Stimulated activated CD4-positive, alpha-beta T cell treated with anti-CD3 and anti-CD28 coated beads, Interleukin-12 subunit alpha, Interleukin-12 subunit beta, amount 100 ng/mL, for 4 hours (primary cell): Measurements from ENCODE around the gene WDR31.
"Not testable (repeated sequence)": the region's sequence is repeated elsewhere in the genome, so short reads cannot be mapped to it uniquely, and the experiment has no call there.

Source experiments
- DNase-seq: peaks from one replicate; pipeline ENCODE4 v3.0.0-alpha.2; 2020

Gene WDR31

DNA sequence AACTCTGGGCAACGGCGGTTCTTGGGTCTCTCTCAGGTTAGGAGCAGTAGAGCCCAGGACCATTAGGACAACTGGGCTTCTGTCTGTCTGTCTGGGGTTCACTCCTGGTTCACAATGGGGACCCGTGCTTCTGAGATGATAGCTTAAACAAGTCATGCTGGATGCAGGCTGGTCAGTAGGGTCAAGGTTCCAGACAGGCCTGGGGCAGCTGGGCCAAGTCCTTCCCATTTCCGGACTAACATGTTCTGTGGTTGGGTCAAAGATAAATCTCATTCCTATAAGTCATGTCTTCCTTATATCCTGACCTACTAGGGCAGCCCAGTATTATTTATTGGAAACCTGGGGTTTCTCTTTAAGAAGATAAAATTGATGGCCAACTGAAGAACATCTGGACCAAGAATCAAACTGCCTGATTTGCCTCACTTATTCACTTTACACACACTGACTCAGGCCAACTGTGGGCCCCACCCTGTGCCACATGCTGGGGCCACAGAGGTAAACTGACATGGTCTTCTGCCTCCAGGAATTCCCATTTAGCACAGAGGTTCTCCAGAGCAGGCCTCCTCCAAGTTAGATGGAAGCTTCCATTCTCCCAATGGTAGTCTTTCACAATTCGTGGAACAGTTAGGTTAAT is 28.4 kb upstream of the WDR31 start:
- DNase-seq = no peak

DNA sequence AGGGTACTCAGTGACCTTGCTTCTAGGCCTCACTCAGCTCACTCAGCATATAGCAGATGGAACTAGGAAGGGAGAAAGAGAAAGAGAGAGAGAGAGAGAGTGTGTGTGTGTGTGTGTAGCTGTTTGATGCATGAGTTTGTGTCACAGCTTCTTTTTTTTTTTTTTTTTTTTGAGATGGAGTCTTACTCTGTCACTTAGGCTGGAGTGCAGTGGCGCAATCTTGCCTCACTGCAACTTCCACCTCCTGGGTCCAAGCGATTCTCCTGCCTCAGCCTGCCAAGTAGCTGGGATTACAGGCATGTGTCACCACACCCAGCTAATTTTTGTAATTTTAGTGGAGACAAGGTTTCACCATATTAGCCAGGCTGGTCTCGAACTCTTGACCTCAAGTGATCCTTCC is 25.6 kb upstream of the WDR31 start:
- DNase-seq = not testable (repeated sequence)

GRCh38 chr9:113364951-113365350 is 24.9 kb upstream of the WDR31 start:
- DNase-seq = no peak

DNA sequence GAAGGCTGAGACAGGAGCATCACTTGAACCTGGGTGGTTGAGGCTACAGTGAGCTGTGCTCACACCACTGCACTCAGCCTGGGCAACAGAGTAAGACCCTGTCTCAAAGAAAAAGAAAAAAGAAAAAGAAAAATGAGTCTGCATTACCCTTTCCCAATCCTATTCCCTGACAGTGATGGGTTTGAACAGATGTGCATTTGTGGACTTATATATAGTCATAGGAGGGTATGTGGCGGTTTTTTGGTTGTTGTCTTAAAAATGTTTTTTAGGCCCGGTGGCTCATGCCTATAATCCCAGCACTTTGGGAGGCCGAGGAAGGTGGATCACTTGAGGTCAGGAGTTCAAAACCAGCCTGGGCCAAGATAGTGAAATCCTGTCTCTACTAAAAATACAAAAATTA is 23.3 kb upstream of the WDR31 start:
- no peak for DNase-seq

DNA sequence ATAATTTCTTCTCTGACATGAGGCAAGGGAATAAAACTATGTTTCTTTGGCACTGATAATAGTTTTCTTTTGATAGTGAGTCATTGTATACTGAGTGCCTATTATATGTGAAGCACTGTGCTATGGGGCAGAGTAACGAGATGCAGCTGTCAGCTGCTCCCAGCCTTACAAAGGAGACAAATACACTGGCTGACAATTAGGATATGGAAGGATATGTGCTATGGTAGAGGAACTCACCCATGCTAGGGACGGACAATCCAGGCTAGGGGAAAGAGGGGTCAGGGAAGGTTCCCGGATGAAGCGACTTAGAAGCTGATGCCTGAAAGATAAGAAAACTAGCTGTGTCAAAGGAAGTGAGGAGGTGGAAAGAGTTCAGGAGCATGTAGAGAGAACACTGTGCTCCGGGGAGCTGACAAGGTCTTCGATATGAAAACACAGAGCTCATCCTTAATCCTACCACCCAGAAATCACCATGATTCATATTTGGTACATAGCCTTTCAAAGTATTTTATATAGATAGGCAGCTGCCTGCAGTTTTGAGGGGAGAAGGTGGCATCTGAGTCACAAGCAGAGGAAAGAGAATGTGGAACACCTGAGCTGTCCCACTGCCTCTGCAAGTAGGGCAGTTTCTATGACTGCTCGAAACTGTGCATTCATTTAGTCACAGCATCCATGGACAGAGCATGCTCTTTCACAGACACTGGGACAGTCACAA is 21.4 kb upstream of the WDR31 start:
- no peak for DNase-seq

DNA sequence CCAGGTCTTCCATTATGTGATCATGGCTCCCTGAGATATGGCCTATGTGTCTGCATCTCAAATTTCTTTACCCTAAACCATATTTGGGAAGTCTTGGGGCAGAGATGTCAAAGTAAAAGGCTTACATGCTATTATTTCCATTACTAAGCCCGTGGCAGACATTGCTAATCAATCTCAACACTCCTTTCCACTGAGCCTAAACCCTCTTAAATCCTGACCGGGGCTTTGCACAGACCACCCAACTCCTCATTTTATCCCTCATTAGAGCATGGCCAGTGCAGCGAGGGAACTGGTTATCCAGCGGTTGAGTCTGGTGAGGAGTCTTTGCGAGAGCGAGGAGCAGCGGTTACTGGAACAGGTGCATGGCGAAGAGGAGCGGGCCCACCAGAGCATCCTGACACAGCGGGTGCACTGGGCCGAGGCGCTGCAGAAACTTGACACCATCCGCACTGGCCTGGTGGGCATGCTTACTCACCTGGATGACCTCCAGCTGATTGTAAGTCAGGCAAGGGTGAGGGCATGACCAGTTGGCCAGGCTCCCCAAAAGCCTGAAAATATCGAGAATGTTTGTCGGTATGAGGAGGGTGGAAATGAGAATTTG is 20.3 kb upstream of the WDR31 start:
- no peak for DNase-seq

DNA sequence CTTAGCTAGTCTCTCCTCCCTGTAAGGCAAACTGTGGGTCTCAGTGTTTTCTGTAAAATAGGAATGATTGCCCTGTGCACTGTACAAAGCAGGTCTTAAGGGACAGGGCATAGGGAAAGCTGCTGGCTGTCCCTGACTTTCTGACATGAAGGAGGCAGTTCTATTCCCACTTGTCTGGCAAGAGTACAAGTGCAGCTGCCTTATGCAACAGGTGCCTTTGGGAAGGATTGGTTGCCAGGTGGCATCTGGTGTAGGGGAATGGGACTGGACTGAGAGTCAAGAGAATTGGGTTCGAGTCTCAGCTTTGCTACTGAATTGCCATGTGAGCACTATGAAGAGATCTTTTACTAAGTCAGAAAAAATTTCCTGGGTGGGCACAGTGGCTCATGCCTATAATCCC is 19.3 kb upstream of the WDR31 start:
- DNase-seq = no peak

DNA sequence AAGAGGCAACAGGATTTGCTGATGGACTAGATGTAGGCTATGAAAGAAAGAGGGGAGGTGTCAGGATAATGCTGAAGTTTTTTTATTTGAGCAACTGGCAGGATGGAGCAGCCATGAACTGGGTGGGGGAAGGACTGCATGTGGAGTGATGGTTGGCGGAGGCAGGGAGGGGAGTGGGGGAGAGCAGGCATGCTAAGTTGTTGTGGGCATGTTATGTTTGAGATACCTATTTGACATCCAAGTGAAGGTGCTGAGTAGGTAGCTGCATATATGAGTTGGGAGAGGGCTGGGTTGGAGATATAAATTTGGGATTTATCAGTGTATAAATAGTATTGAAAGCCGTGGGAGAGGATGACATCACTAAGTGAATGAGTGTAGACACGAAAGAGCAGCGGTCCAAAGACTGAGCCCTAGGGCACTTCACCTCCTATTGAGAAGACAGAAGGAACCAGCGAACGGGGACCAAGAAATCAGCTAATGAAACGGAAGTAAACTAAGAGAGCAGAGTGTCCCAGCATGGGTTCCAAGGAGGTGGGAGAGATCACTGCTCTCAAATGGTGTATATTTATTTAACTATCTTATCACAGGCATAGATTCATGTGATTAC is 16.7 kb upstream of the WDR31 start:
- no peak for DNase-seq

GRCh38 chr9:113355040-113355596 is 15.0 kb upstream of the WDR31 start:
- DNase-seq = no peak

- DNase-seq = no peak
Measured at GRCh38 chr9:113352411-113352810, 12.3 kb upstream of the WDR31 start.

GRCh38 chr9:113352006-113352405 is 11.9 kb upstream of the WDR31 start:
- DNase-seq = no peak

DNA sequence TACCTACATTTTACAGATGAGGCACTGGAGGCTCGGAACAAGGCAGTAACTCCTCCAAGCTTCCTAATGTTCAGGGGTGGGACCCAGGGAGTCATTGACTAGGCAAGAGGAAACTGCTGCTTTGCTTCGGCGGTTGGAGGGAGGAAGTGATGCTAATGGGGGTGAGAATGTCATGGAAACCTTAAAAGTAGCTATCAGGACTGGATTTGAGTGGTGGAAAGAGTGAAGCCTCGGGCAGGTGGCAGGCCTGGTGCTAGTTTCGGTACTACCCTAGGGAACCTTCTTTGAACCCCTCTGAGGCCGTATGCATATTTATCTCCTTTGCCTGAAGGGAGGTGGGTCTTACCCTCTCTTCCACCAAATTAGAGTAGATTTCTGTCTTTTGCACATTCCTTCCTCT is 10.9 kb upstream of the WDR31 start:
- DNase-seq = no peak

DNA sequence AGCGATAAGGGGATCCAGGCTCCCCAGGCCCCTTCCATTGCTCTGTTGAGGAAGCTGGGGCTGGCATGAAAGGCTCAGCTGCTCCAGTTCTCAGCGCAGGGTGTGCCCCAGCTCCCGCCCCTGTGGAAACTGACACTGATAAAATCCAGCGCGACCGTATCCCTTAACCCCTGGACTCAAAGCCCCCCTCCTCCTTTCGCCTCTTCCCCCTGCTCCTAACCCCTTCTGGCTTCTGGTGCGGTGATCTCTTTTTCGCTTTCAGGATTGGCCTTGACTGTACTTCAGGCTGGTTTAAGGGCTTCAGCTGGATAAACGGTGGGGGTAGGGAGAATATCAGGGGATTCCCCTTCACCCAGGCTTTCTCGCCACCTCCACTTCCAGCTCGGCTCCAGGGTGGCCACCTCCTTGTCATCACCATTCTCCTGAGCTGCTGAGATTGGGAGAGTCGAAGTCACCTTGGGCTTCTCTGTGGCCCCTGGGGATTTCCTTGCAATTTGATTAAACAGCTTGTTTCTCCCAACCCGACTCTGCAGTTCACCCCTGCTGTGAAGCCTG is 10.1 kb upstream of the WDR31 start:
- DNase-seq = no peak

- DNase-seq = no peak
Measured at GRCh38 chr9:113349445-113350094, 9.5 kb upstream of the WDR31 start, which contains the start of gene BSPRY. Gene BSPRY, plus strand, starts transcription at chr9:113349541. Its CDS starts 39 bp downstream, at chr9:113349580.

GRCh38 chr9:113349066-113349444 is 9.0 kb upstream of the WDR31 start:
- DNase-seq = no peak

DNA sequence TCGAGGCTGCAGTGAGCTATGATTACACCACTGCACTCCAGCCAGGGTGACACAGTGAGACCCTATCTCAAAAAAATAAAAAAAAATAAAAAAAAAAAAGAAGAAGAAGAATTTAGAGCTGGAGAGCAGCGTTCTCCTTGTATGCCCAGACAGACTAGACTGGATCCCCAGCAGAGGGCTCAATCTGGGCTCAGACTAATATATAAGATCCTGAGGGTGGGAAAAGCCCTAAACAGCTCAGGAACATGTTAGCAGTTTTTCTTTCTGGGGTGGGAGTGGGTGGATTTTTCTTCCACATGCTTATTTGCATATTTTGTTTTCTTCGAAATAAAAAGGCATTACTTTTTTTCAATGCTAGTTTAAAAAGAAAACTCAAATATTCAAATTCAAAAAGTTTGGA is 8.4 kb upstream of the WDR31 start:
- DNase-seq = no peak

- no peak for DNase-seq
Measured at GRCh38 chr9:113345671-113346070, 5.6 kb upstream of the WDR31 start.

DNA sequence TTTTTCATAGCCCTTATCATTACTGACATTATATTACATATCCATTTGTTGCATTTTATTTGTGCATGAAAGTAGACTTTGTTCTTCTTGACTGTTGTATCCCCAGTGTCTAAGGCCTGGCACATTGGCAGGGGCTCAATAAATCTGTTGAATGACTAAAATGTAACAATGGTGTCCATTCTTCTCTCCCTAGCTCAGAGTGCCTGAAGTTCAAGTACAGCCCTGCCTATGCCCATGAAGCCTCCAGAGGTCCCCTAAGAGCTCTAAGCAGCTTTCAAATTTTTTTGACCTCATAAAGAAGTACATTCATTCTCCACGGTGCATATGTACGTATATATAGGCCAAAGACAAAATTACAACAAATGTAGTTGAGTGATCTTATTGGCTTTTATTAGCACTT is 5.1 kb upstream of the WDR31 start:
- DNase-seq = no peak

- DNase-seq = no peak
Measured at GRCh38 chr9:113343732-113344231, 3.7 kb upstream of the WDR31 start.

DNA sequence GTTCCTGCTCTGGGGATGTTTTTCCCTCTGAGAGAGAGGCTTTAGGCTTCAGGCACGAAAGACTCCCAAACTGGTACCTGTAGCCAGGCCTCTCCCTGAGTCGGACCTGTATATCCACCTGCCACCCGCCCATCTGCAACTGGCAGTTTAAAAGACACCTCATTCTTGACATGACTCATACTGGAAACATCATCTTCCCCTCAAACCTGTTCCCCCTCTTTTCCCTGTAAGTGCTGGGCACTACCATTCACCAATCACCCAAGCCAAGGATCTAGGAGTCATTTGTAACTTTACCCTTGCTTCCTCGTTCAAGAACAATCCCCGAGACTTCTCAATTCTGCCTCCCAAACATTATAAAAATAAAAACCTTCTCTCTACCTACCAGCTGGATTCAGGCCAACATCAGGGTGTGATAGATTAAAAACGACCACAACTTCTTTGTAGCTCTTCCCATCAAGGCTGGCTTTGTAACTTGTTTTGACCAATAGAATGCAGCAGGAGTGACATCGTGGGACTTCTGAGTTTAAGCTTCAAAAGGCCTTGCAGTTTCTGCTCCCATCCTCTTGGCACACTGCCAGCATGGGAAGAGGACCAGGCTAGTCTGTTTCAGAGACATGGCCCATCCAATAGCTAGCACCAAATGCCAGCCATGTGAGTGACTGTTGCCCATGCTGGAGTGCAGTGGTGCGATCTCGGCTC is 1.8 kb upstream of the WDR31 start:
- no peak for DNase-seq

GRCh38 chr9:113337714-113338113 is 2.4 kb downstream of the WDR31 start:
- DNase-seq = no peak

DNA sequence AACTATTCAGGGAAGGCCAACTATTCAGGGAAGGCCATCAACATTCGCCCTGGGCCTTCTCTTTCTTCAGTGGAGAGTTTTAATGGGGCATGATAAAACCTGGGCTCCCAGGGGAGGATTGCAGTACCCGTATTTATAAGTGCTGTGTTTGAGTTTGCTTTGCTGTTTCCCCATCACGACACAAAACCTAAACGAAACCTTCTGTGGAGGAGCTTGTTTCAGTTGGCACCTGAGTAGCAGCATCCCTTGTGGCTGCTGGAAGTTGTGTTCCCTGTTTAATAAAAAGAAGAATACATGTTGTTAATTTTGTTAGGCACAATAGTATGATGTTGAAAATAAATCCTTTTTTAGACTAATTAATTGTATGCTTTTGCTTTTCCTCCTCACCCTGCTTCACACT is 8.3 kb downstream of the WDR31 start:
- DNase-seq = no peak
